Left cardiac atrium (tissue), 2 donors: ENCODE data around the gene NMS. TPM values are rescaled to one million over a fixed set of nuclear protein-coding genes. Genes with fewer than 3 reads are reported as not detected.

Source experiments
- total RNA-seq, 2 donors: library from RNA; stranded (reverse); fragmentation: NEBNext Ultra II Directional; extraction: Animal tissue kit (Norgen Biotek cat#: 25700); gene quantifications; one replicate each; pipeline ENCODE4 v1.2.1, GENCODE V29; 2021
- donor health status: DM: no; HTN: yes; CAD: no; lungs with severe emphysema.
- donor health status: DM: yes; HTN: yes; CAD: no.

The NMS gene
- total RNA-seq, 2 donors from 2014 or later, result not detected

Other genes with a start within 250 kb of the NMS start
- gene LONRF2, start 148.0 kb upstream of the NMS start, total RNA-seq, result 10 to 100 TPM; 12.8 to 13.5 TPM
- 10 to 100 TPM; 10.9 to 14.5 TPM for gene CHST10, start 52.8 kb upstream of the NMS start, total RNA-seq
- gene PDCL3, start 92.5 kb downstream of the NMS start, total RNA-seq, result 10 to 100 TPM; 21.4 to 24.2 TPM